ES-I3 (cell line): ENCODE results near the gene ST7.
"Not testable (repeated sequence)": the region's sequence is repeated elsewhere in the genome, so short reads cannot be mapped to it uniquely, and the experiment has no call there.

Source experiments
- H3K36me3 ChIP-seq: 2 replicates; pipeline ENCODE4 v1.6.1; 2013; ENCODE audit warnings: mild to moderate bottlenecking, low read length, control low read depth, moderate library complexity; ENCODE audit not compliant: insufficient read depth
- H3K4me1 ChIP-seq: 2 replicates; pipeline ENCODE4 v1.6.1; 2013; ENCODE audit warnings: mild to moderate bottlenecking, control low read depth, low read length; ENCODE audit not compliant: insufficient read depth
- H3K9ac ChIP-seq: 2 replicates; pipeline ENCODE4 v1.6.1; 2013; ENCODE audit warnings: low read depth, mild to moderate bottlenecking, low read length, moderate library complexity
- H3K9me3 ChIP-seq: 2 replicates; pipeline ENCODE4 v1.6.1; 2013; ENCODE audit warnings: mild to moderate bottlenecking, low read length, moderate library complexity; ENCODE audit not compliant: control insufficient read depth, insufficient read depth

Gene ST7

GRCh38 chr7:116955801-116956476 lies 2.6 kb downstream of the ST7 start:
- Histone ChIP-seq H3K36me3 (no peaks in the 10 kb centered on the region), H3K9ac (no peak overlapping the region), H3K4me1 (no peaks in the 10 kb centered on the region), H3K9me3 (no peaks in the 10 kb centered on the region)

- no peak overlapping the region for H3K9ac ChIP-seq
- H3K4me1 ChIP-seq = no peaks in the 10 kb centered on the region
- no peaks in the 10 kb centered on the region for H3K9me3 ChIP-seq
- H3K36me3 ChIP-seq = no peaks in the 10 kb centered on the region
Measured at GRCh38 chr7:116956477-116956804, 3.1 kb downstream of the ST7 start.

GRCh38 chr7:116957874-116958273 lies 4.6 kb downstream of the ST7 start:
- H3K36me3 ChIP-seq = no peaks in the 10 kb centered on the region
- no peaks in the 10 kb centered on the region for H3K9me3 ChIP-seq
- no peaks in the 10 kb centered on the region for H3K4me1 ChIP-seq
- H3K9ac ChIP-seq = no peak overlapping the region

GRCh38 chr7:116961966-116962673 lies 8.8 kb downstream of the ST7 start:
- H3K9me3 ChIP-seq, H3K36me3 ChIP-seq, H3K9ac ChIP-seq, H3K4me1 ChIP-seq: not testable (repeated sequence)

GRCh38 chr7:116963234-116963633 lies 9.9 kb downstream of the ST7 start:
- H3K9ac ChIP-seq = no peak overlapping the region
- H3K4me1 ChIP-seq = no peaks in the 10 kb centered on the region
- no peaks in the 10 kb centered on the region for H3K9me3 ChIP-seq
- H3K36me3 ChIP-seq = no peaks in the 10 kb centered on the region

- Histone ChIP-seq H3K4me1 (peaks cover 16% of the 10 kb centered on the region), H3K9ac (no peak overlapping the region), H3K36me3 (no peaks in the 10 kb centered on the region), H3K9me3 (no peaks in the 10 kb centered on the region)
Measured at GRCh38 chr7:116966601-116967000, 13.3 kb downstream of the ST7 start.

- Histone ChIP-seq H3K9ac (no peak overlapping the region), H3K4me1 (peaks cover 23% of the 10 kb centered on the region), H3K9me3 (no peaks in the 10 kb centered on the region), H3K36me3 (no peaks in the 10 kb centered on the region)
Measured at GRCh38 chr7:116967254-116967922, 14.1 kb downstream of the ST7 start.

- Histone ChIP-seq H3K36me3 (no peaks in the 10 kb centered on the region), H3K9ac (no peak overlapping the region), H3K9me3 (no peaks in the 10 kb centered on the region), H3K4me1 (peaks cover 23% of the 10 kb centered on the region)
Measured at GRCh38 chr7:116967983-116968382, 14.7 kb downstream of the ST7 start.

- no peaks in the 10 kb centered on the region for H3K36me3 ChIP-seq
Measured at GRCh38 chr7:116968631-116969030, 15.3 kb downstream of the ST7 start.

GRCh38 chr7:116969371-116969902 lies 16.1 kb downstream of the ST7 start:
- Histone ChIP-seq H3K36me3 (no peaks in the 10 kb centered on the region), H3K9ac (no peak overlapping the region), H3K9me3 (no peaks in the 10 kb centered on the region), H3K4me1 (peaks cover 23% of the 10 kb centered on the region)

More at GRCh38 chr7:116968631-116969030, 15.3 kb downstream of the ST7 start:
- peaks cover 23% of the 10 kb centered on the region for H3K4me1 ChIP-seq
- no peaks in the 10 kb centered on the region for H3K9me3 ChIP-seq
- H3K9ac ChIP-seq = no peak overlapping the region

- no peaks in the 10 kb centered on the region for H3K36me3 ChIP-seq
- H3K4me1 ChIP-seq = peaks cover 23% of the 10 kb centered on the region
- H3K9me3 ChIP-seq = no peaks in the 10 kb centered on the region
- H3K9ac ChIP-seq = no peak overlapping the region; the same call in 1 of the 2 replicates
Measured at GRCh38 chr7:116970238-116970910, 17.1 kb downstream of the ST7 start.

GRCh38 chr7:116971153-116971552 lies 17.9 kb downstream of the ST7 start:
- H3K9ac ChIP-seq, H3K36me3 ChIP-seq, H3K9me3 ChIP-seq: not testable (repeated sequence)
- H3K4me1 ChIP-seq = peaks cover 23% of the 10 kb centered on the region

GRCh38 chr7:116971869-116972268 lies 18.6 kb downstream of the ST7 start:
- Histone ChIP-seq H3K4me1 (peaks cover 23% of the 10 kb centered on the region), H3K36me3 (no peaks in the 10 kb centered on the region), H3K9me3 (no peaks in the 10 kb centered on the region), H3K9ac (no peak overlapping the region)

GRCh38 chr7:116975024-116975423 lies 21.7 kb downstream of the ST7 start:
- H3K4me1 ChIP-seq = peaks cover 20% of the 10 kb centered on the region
- not testable (repeated sequence) for H3K9me3 ChIP-seq, H3K9ac ChIP-seq, H3K36me3 ChIP-seq
